GM06990 (cell line): ENCODE results near the gene YPEL4.

ENCODE experiments used
- DNase-seq: peaks from one replicate; pipeline ENCODE4 v3.0.0-alpha.2; 2011; ENCODE audit not compliant: insufficient read length; ENCODE audit errors: extremely low read depth
- H3K27me3 ChIP-seq: replicated peaks from 2 replicates; pipeline ENCODE4 v1.6.0; 2011; ENCODE audit warnings: low read length; ENCODE audit not compliant: control insufficient read depth, insufficient read depth
- H3K36me3 ChIP-seq: 2 replicates; pipeline ENCODE4 v1.5.1; 2011; ENCODE audit warnings: low read length; ENCODE audit not compliant: control insufficient read depth, insufficient read depth
- H3K4me3 ChIP-seq: replicated peaks from 2 replicates; pipeline ENCODE4 v1.5.1; 2011; ENCODE audit warnings: low read depth, mild to moderate bottlenecking, control low read depth, low read length
- TF ChIP-seq, protein P1 (sequence below): IDR thresholded peaks from 2 replicates; pipeline ENCODE4 v1.5.1; 2011; ENCODE audit warnings: low read length, control low read depth, mild to moderate bottlenecking, inconsistent platforms; ENCODE audit not compliant: insufficient read depth, poor library complexity, severe bottlenecking

YPEL4 gene

DNA sequence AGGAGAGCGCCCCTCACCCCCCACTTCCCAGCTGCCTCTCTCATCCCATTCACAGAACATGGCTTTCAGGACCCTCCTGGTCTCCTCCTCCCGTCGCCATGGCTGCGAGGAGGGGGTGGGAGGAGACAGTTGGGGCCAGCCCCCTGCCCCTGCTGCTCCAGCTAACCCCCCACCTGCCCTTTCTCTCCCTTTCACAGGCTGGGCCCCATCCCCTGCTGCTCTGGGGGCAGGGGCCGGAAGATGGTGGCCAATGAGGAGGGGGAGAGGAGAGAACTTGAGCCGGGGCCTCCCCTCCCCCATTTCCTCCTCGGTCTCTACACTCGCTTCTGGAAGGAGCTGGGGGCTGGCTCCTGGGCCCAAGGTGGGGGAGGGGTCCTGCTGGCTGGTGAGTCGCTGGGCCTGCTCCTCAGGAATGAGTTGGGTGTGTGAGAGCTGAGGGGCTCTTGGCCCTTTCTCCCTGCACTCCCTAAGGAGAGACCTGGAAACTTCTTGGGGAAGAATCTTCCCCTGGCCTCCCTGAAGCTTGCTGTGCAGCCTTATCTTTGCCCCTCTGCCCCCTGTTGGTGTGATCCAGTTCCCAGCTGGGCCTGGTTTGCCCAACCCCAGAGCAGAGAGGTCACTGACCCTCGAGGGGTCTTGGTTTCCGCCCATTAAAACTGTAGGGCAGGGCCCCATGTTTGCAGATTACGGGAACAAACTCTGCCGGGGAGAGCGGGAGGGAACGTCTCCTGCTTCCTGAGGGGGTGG is 10.2 kb downstream of the YPEL4 start:
- TF ChIP-seq, protein P1, sequence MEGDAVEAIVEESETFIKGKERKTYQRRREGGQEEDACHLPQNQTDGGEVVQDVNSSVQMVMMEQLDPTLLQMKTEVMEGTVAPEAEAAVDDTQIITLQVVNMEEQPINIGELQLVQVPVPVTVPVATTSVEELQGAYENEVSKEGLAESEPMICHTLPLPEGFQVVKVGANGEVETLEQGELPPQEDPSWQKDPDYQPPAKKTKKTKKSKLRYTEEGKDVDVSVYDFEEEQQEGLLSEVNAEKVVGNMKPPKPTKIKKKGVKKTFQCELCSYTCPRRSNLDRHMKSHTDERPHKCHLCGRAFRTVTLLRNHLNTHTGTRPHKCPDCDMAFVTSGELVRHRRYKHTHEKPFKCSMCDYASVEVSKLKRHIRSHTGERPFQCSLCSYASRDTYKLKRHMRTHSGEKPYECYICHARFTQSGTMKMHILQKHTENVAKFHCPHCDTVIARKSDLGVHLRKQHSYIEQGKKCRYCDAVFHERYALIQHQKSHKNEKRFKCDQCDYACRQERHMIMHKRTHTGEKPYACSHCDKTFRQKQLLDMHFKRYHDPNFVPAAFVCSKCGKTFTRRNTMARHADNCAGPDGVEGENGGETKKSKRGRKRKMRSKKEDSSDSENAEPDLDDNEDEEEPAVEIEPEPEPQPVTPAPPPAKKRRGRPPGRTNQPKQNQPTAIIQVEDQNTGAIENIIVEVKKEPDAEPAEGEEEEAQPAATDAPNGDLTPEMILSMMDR = no peak
- no peak for DNase-seq
- no peak overlapping the region for H3K4me3 ChIP-seq
- H3K27me3 ChIP-seq = peaks cover 2% of the 10 kb centered on the region
- H3K36me3 ChIP-seq = no peaks in the 10 kb centered on the region

DNA sequence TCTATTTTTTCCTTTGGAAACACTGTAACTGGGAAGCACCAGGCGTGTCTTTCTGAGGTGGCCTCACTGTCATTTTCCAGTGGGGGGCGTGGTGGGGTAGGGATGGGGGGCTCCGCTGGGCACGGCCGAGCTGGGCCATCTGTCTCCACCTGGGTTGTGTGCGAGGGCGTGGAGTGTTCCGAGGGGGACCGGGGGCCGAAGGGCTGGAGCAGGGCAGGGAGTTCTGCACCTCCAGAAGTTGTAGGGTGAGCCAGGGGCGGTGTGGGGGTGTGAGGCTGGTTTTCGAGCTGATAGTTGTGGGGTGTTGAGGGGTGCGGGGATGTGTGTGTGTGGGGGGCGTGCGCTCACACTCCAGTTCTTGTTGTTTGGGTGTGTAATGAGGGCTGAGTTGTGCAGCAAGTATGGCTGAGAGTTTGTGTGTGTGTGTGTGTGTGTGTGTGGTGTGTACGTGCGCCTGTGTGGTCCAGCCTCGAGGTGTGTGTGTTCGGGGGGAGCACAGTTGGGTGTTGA is 10.8 kb downstream of the YPEL4 start:
- Histone ChIP-seq H3K4me3 (peak overlapping the region; percentile 60), H3K27me3 (peaks cover 3% of the 10 kb centered on the region), H3K36me3 (no peaks in the 10 kb centered on the region)
- no peak for DNase-seq
- TF ChIP-seq, protein P1 = no peak

DNA sequence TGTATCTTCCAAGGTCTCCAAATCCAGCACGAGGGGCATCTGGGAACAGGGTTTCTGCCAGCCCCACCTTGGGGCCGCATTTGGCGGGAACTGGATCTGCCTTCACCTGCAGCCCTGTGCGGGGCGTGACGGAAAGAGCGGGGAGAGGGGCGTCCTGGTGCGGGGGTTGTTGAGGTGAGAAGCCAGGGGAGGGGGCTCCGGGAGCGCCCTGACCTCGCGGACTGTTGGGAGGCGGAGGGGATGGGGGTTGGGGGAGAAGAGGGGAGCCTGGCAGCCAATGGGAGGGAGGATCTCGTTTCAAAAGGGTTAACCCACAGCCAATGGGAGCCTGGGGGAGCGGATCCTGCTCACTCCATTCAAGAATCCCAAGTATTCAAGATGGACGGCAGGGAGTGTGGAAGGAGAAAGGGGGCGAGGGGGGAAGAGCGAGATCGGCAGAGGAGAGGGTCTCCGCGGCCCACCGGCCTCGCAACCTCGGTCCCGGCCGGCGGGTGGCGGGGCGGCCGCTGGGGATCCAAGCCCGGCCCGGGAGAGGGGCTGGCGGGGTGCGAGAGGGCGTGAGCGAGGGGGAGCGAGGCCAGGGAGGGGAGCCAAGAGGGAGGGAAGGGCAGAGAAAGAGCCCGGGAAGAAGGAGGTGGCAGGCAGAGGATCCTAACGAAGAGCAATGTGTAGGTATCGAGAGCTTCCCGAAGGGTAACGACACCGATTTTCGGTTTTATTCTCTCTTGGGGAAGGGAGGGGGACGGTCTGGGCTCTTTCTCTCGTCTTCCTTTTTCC is 11.5 kb downstream of the YPEL4 start:
- Histone ChIP-seq H3K4me3 (peak overlapping the region; percentile 60), H3K27me3 (peaks cover 3% of the 10 kb centered on the region), H3K36me3 (no peaks in the 10 kb centered on the region)
- TF ChIP-seq, protein P1 = no peak
- no peak for DNase-seq

DNA sequence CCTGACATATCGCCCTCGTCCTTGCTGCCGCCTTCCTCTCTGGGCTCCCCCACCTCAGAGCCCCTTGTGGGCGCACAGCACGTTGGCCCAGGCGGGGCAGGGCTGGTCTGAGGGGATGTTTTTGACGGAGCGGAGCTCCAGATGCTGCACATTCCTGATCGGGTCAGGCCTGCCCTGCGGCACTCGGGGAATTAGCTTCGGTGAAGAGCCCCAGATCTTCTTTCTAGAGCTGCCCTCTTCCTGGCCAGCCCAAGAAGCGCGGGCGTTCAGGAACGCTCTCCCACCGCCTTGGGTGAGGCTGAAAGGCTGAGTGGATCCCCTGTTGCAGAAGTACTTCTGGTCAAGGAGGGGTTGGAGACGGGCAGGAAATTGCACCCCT is 12.1 kb downstream of the YPEL4 start:
- Histone ChIP-seq H3K27me3 (peaks cover 3% of the 10 kb centered on the region), H3K36me3 (no peaks in the 10 kb centered on the region), H3K4me3 (no peak overlapping the region)
- TF ChIP-seq, protein P1 = no peak
- DNase-seq = no peak

DNA sequence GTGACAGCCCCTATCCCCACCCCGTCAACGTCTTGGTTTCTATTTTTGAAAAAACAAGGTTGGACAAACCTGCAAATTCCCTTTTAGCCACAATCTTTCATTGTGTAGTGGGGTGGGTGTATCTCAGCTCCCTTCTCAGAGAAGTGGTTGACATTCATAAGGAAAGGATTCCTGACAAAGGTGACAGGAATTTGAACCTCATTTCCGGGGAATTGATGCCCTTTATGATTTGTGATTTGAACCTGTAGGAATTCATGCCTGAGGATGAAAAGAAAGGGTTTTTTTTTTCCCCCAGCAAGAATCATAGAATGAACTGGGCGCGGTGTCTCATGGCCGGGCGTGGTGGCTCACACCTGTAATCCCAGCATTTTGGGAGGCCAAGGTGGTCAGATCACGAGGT is 14.5 kb downstream of the YPEL4 start:
- H3K4me3 ChIP-seq = no peak overlapping the region
- no peaks in the 10 kb centered on the region for H3K36me3 ChIP-seq
- DNase-seq = no peak
- TF ChIP-seq, protein P1 = no peak
- H3K27me3 ChIP-seq = peaks cover 3% of the 10 kb centered on the region
